Suprapubic skin (tissue), 4 donors: ENCODE results near the gene KIF5A.

Experiments
- CTCF ChIP-seq, 2 donors: fragments of 200-600 bp in 1 of 2; fragments of 450-650 bp in 1 of 2; sonication (generic) in 1 of 2; IDR thresholded peaks; one replicate each; pipeline ENCODE4 v1.5.1; 2016 to 2019; ENCODE audit warnings: antibody characterized with exemption in 2 of 2, mild to moderate bottlenecking in 1 of 2, moderate library complexity in 1 of 2
- EP300 ChIP-seq: sonication (generic); formaldehyde crosslinking; IDR thresholded peaks from one replicate; pipeline ENCODE4 v1.6.1; 2017; ENCODE audit warnings: antibody characterized with exemption
- POLR2A ChIP-seq, 2 donors: fragments of 450-650 bp; IDR thresholded peaks; one replicate each; pipeline ENCODE4 v1.6.1; 2017; ENCODE audit warnings: antibody characterized with exemption in 2 of 2, mild to moderate bottlenecking in 2 of 2, moderate library complexity in 2 of 2
- POLR2AphosphoS5 ChIP-seq, 3 donors: sonication (generic); formaldehyde crosslinking; IDR thresholded peaks; one replicate each; pipeline ENCODE4 v1.6.1; 2017; ENCODE audit warnings: antibody characterized with exemption in 3 of 3

- TF ChIP-seq POLR2A (IDR thresholded peaks at IDR 0.05) (no peak), CTCF (IDR thresholded peaks at IDR 0.05) (no peak), EP300 (no peak), POLR2AphosphoS5 (IDR thresholded peaks at IDR 0.05) (no peak)
Measured at GRCh38 chr12:57620936-57621496, 71.2 kb downstream of the KIF5A start.
